ENCODE data around the gene TOLLIP. TPM values are rescaled to one million over a fixed set of nuclear protein-coding genes. Genes with fewer than 3 reads are reported as not detected.

TOLLIP gene
- total RNA-seq, 5 donors from 2014 or later (not counting 1 experiment from before 2014, with no cell fraction given): 44.4 to 54.1 (median 50.8) TPM

DNA sequence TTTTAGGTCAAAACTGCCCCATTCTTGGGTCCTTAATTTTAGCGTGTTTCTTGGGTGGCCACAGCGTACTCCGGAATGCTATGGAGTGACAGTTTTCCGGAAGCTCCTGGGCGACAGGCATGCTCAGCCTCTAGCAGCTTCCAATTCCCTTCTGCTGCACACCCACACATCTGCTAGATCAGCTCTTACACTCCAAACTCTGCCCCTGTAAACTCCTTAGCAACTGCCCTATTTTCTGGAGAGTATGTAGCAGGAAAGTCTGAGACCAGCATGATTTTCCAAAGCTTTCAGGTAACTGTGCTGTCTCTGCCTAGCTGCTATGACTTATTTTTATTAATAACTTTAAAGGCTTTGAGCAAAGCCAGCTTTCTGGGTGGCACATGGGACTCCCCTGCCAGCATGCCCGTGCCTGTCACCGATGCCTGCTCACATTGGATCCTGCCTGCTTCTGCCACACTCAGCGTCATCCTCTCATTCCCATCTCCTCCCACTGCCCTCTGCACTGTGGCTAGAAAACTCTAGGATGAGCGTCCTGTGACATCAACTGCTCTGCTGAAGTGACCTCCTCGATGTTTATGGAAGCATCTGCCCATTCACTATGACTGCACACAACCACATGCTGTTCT lies 17.3 kb downstream of the TOLLIP start:
- no peaks in the 10 kb centered on the region for H3K27me3 ChIP-seq (replicated peaks in 1 of 2; ENCODE audit: control insufficient read depth in 2 of 2, extremely low read depth in 1 of 2, insufficient read depth in 2 of 2, low read length in 1 of 2)
- no peak for ATAC-seq (replicated peaks in 1 of 4)
- POLR2A ChIA-PET: no interaction called here
- peaks cover 3 to 11% (median 4%) of the 10 kb centered on the region in 3 donors for H3K4me1 Mint-ChIP-seq
- H3K27ac ChIP-seq (ENCODE audit: low read length): no peak overlapping the region
- peaks cover 20 to 63% of the 10 kb centered on the region in 2 donors for H3K36me3 ChIP-seq (ENCODE audit: control insufficient read depth in 2 of 2, extremely low read depth in 1 of 2, insufficient read depth in 1 of 2, low read length in 1 of 2)
- DNase-seq: no peak
- 95% methylated on average over 7 of the region's 10 CpGs for WGBS (ENCODE audit: insufficient coverage)
- H3K9me3 Mint-ChIP-seq: no peaks in the 10 kb centered on the region
- no peak overlapping the region for H3K4me3 ChIP-seq (ENCODE audit: control insufficient read depth in 1 of 2, extremely low read depth in 1 of 2, low read length in 1 of 2)
- H3K36me3 Mint-ChIP-seq: peaks cover 13% of the 10 kb centered on the region
- no peaks in the 10 kb centered on the region for H3K27me3 Mint-ChIP-seq
- no peaks in the 10 kb centered on the region for H3K4me1 ChIP-seq (ENCODE audit: control insufficient read depth in 1 of 2, extremely low read depth in 1 of 2, insufficient read depth in 2 of 2, low read length in 2 of 2)
- H3K9me3 ChIP-seq: no peaks in the 10 kb centered on the region
- no peak overlapping the region for H3K4me3 Mint-ChIP-seq
- H3K27ac Mint-ChIP-seq: no peak overlapping the region
- CTCF ChIA-PET: no interaction called here

GRCh38 chr11:1291295-1292017 lies 18.0 kb downstream of the TOLLIP start:
- peaks cover 19% of the 10 kb centered on the region for H3K36me3 Mint-ChIP-seq
- no peaks in the 10 kb centered on the region for H3K4me1 ChIP-seq (ENCODE audit: control insufficient read depth in 1 of 2, extremely low read depth in 1 of 2, insufficient read depth in 2 of 2, low read length in 2 of 2)
- H3K4me3 Mint-ChIP-seq: no peak overlapping the region
- H3K27me3 ChIP-seq (replicated peaks in 1 of 2; ENCODE audit: control insufficient read depth in 2 of 2, extremely low read depth in 1 of 2, insufficient read depth in 2 of 2, low read length in 1 of 2): no peaks in the 10 kb centered on the region
- no peaks in the 10 kb centered on the region for H3K9me3 Mint-ChIP-seq
- no peaks in the 10 kb centered on the region for H3K27me3 Mint-ChIP-seq
- no peak overlapping the region for H3K27ac ChIP-seq (ENCODE audit: low read length)
- H3K27ac Mint-ChIP-seq: no peak overlapping the region
- H3K4me1 Mint-ChIP-seq: peaks cover 3 to 11% (median 4%) of the 10 kb centered on the region in 3 donors
- 97% methylated on average over 38 of the region's 46 CpGs for WGBS (ENCODE audit: insufficient coverage)
- no peaks in the 10 kb centered on the region for H3K9me3 ChIP-seq
- H3K4me3 ChIP-seq (ENCODE audit: control insufficient read depth in 1 of 2, extremely low read depth in 1 of 2, low read length in 1 of 2): no peak overlapping the region
- ChIA-PET POLR2A (no interaction called here), CTCF (no interaction called here)
- peaks cover 20 to 69% of the 10 kb centered on the region in 2 donors for H3K36me3 ChIP-seq (ENCODE audit: control insufficient read depth in 2 of 2, extremely low read depth in 1 of 2, insufficient read depth in 1 of 2, low read length in 1 of 2)
- DNase-seq (peak in 2 of 35 experiments; percentile 1 to 15), ATAC-seq (replicated peaks in 1 of 4) (no peak)

DNA sequence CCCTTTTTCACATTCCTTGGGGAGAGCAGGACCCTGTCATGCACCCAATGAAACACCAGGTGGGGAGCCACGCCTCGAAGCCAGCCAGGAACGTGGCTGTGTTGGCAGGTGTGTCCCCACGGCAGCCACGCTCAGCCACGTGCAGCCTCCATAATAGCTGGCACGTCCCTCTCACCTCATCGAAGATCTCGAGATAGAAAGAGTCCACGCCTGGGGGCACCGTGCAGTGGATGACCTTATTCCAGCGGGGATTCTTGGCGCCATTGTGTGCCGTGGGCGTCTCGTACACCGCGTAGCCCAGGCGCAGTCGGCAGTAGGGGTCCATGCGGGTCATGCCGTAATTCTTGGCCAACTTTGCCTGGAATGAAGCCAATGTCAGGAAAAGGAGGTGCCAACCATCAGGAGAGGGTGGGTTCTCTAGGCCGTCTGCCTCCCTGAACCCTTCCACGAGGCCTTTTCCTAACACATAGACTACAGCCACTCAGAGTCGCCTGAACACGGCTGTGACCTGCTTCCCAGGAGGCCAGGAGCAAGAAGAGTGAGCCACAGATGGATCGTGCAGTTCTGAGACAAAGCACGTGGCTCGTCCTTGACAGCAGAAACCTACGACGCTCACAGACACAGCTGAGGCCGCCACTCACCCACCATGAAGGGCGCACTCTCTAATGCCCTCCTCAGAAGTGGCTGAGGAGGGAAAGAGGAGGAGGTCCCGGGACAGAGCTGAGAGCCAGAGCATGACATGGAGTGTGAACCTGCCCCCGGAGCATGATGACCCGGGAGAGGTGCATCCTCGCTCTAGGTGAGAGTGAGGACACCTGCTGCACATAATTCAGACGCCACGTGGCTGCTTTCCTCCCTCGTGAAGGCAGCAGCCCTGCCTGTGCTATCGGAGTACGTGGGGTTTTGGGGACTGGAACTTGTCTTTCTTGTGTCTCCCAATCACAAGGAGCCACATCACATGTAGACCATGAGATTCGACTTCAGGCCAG lies 19.1 kb downstream of the TOLLIP start:
- CTCF ChIA-PET: no interaction called here
- H3K36me3 Mint-ChIP-seq: peaks cover 19% of the 10 kb centered on the region
- H3K27ac Mint-ChIP-seq: no peak overlapping the region
- POLR2A ChIA-PET: no interaction called here
- no peak overlapping the region for H3K4me3 ChIP-seq (ENCODE audit: control insufficient read depth in 1 of 2, extremely low read depth in 1 of 2, low read length in 1 of 2)
- DNase-seq (peak in 1 of 35 experiments; percentile 0), ATAC-seq (replicated peaks in 1 of 4) (no peak)
- H3K36me3 ChIP-seq (ENCODE audit: control insufficient read depth in 2 of 2, extremely low read depth in 1 of 2, insufficient read depth in 1 of 2, low read length in 1 of 2): peaks cover 23 to 71% of the 10 kb centered on the region in 2 donors
- H3K27me3 ChIP-seq (replicated peaks in 1 of 2; ENCODE audit: control insufficient read depth in 2 of 2, extremely low read depth in 1 of 2, insufficient read depth in 2 of 2, low read length in 1 of 2): no peaks in the 10 kb centered on the region
- no peaks in the 10 kb centered on the region for H3K9me3 Mint-ChIP-seq
- H3K27me3 Mint-ChIP-seq: no peaks in the 10 kb centered on the region
- no peak overlapping the region for H3K27ac ChIP-seq (ENCODE audit: low read length)
- 95% methylated on average over 32 of the region's 43 CpGs for WGBS (ENCODE audit: insufficient coverage)
- no peaks in the 10 kb centered on the region for H3K9me3 ChIP-seq
- no peaks in the 10 kb centered on the region for H3K4me1 ChIP-seq (ENCODE audit: control insufficient read depth in 1 of 2, extremely low read depth in 1 of 2, insufficient read depth in 2 of 2, low read length in 2 of 2)
- no peak overlapping the region for H3K4me3 Mint-ChIP-seq
- H3K4me1 Mint-ChIP-seq: peaks cover 3 to 11% (median 4%) of the 10 kb centered on the region in 3 donors

GRCh38 chr11:1289211-1289935 lies 20.1 kb downstream of the TOLLIP start:
- Histone ChIP-seq H3K4me1 (ENCODE audit: control insufficient read depth in 1 of 2, extremely low read depth in 1 of 2, insufficient read depth in 2 of 2, low read length in 2 of 2) (no peaks in the 10 kb centered on the region), H3K36me3 (ENCODE audit: control insufficient read depth in 2 of 2, extremely low read depth in 1 of 2, insufficient read depth in 1 of 2, low read length in 1 of 2) (peaks cover 31 to 67% of the 10 kb centered on the region in 2 donors), H3K9me3 (no peaks in the 10 kb centered on the region), H3K27me3 (replicated peaks in 1 of 2; ENCODE audit: control insufficient read depth in 2 of 2, extremely low read depth in 1 of 2, insufficient read depth in 2 of 2, low read length in 1 of 2) (no peaks in the 10 kb centered on the region), H3K4me3 (ENCODE audit: control insufficient read depth in 1 of 2, extremely low read depth in 1 of 2, low read length in 1 of 2) (no peak overlapping the region), H3K27ac (ENCODE audit: low read length) (no peak overlapping the region)
- Mint-ChIP-seq H3K27ac (no peak overlapping the region), H3K9me3 (no peaks in the 10 kb centered on the region), H3K36me3 (peaks cover 18% of the 10 kb centered on the region), H3K4me1 (peaks cover 3 to 11% (median 4%) of the 10 kb centered on the region in 3 donors), H3K27me3 (no peaks in the 10 kb centered on the region), H3K4me3 (no peak overlapping the region)
- WGBS (ENCODE audit: insufficient coverage): 95% methylated on average over 31 of the region's 33 CpGs
- CTCF ChIA-PET: no interaction called here
- DNase-seq (no peak), ATAC-seq (replicated peaks in 1 of 4) (no peak)
- POLR2A ChIA-PET: no interaction called here

DNA sequence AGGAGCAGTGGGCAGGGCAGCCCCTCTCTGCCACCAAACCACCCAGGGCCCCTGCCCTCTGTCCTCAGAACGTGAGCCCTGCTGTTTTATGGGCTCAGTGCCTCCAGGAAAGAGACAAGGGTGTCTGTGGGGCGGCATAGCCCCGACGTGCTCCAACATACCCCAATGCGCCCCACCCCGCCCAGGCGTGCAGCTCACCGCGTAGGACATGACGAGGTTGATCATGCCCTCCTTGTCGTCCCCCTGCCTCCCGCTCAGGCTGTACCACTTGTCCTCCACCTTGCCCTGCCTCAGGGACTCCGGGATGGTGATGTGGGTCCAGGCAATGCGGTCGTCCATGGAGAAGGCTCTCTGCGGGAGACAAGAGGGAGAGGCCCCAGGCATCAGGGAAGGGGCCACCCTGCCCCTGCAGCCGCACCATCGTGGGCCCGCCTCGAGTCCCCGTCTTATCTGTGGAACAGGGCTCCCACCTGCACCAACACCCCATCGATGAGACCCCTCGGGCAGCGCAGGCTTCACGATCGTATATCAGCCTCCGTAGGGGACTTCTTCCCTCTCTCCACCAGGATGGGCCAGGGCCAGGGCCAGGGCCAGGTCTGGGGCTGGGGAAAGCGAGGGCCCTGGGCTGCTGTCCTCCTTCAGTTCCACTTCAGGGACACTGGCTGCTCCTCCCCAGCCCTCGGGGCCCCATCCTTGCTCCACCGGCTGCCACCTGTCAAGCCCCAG lies 20.8 kb downstream of the TOLLIP start:
- H3K36me3 Mint-ChIP-seq: peaks cover 18% of the 10 kb centered on the region

More for the DNA sequence above, 20.8 kb downstream of the TOLLIP start:
- Histone ChIP-seq H3K27ac (ENCODE audit: low read length) (no peak overlapping the region), H3K36me3 (ENCODE audit: control insufficient read depth in 2 of 2, extremely low read depth in 1 of 2, insufficient read depth in 1 of 2, low read length in 1 of 2) (peaks cover 30 to 67% of the 10 kb centered on the region in 2 donors), H3K27me3 (replicated peaks in 1 of 2; ENCODE audit: control insufficient read depth in 2 of 2, extremely low read depth in 1 of 2, insufficient read depth in 2 of 2, low read length in 1 of 2) (no peaks in the 10 kb centered on the region), H3K4me3 (ENCODE audit: control insufficient read depth in 1 of 2, extremely low read depth in 1 of 2, low read length in 1 of 2) (no peak overlapping the region), H3K9me3 (no peaks in the 10 kb centered on the region), H3K4me1 (ENCODE audit: control insufficient read depth in 1 of 2, extremely low read depth in 1 of 2, insufficient read depth in 2 of 2, low read length in 2 of 2) (no peaks in the 10 kb centered on the region)
- Mint-ChIP-seq H3K27ac (no peak overlapping the region), H3K27me3 (no peaks in the 10 kb centered on the region), H3K9me3 (no peaks in the 10 kb centered on the region), H3K4me1 (peaks cover 3 to 11% (median 4%) of the 10 kb centered on the region in 3 donors), H3K4me3 (no peak overlapping the region)
- DNase-seq (no peak), ATAC-seq (replicated peaks in 1 of 4) (no peak)
- ChIA-PET POLR2A (no interaction called here), CTCF (no interaction called here)
- 96% methylated on average over 19 of the region's 30 CpGs for WGBS (ENCODE audit: insufficient coverage)

All from T-cell (primary cell).